Keratinocyte (primary cell): Measurements from ENCODE around the gene GFRA4. TPM values are rescaled to one million over a fixed set of nuclear protein-coding genes. Genes with fewer than 3 reads are reported as not detected.

Experiments used
- DNase-seq: peaks from one replicate; pipeline ENCODE4 v3.0.0-alpha.2; 2011; ENCODE audit warnings: low read depth, missing footprints, low spot score
- FAIRE-seq: peaks from 2 replicates; lab custom pipeline; 2011; peaks lifted over from hg19 to GRCh38; lab: Jason Lieb, UNC
- H2AFZ ChIP-seq: 2 replicates; pipeline ENCODE4 v1.6.0; 2012; ENCODE audit warnings: low read length, control low read depth, inconsistent platforms; ENCODE audit not compliant: control insufficient read depth
- H3K27ac ChIP-seq: 2 replicates; pipeline ENCODE4 v1.5.1; 2011; ENCODE audit warnings: low read length; ENCODE audit not compliant: control insufficient read depth, insufficient read depth
- H3K27me3 ChIP-seq: 3 replicates; pipeline ENCODE4 v1.6.0; 2011; ENCODE audit warnings: low read length; ENCODE audit not compliant: control insufficient read depth, insufficient read depth; ENCODE audit errors: extremely low read depth
- H3K36me3 ChIP-seq, 2 experiments: 2 replicates in 1 of 2; 3 replicates in 1 of 2; pipeline ENCODE4 v1.5.1; 2011; ENCODE audit warnings: low read length in 2 of 2, mild to moderate bottlenecking in 1 of 2; ENCODE audit not compliant: control insufficient read depth in 2 of 2, insufficient read depth in 2 of 2; ENCODE audit errors: extremely low read depth in 1 of 2
- H3K4me1 ChIP-seq: 3 replicates; pipeline ENCODE4 v1.5.1; 2011; ENCODE audit warnings: low read length; ENCODE audit not compliant: control insufficient read depth, insufficient read depth; ENCODE audit errors: extremely low read depth
- H3K4me2 ChIP-seq: 3 replicates; pipeline ENCODE4 v1.6.0; 2011; ENCODE audit warnings: low read depth, low read length; ENCODE audit not compliant: control insufficient read depth, insufficient read depth; ENCODE audit errors: extremely low read depth
- H3K4me3 ChIP-seq, 3 experiments: fragments of 200-600 bp in 1 of 3; sonication (generic) in 1 of 3; 2 replicates in 2 of 3; 3 replicates in 1 of 3; pipeline ENCODE4 v1.5.1; 2011 to 2016; ENCODE audit warnings: low read length in 3 of 3, mild to moderate bottlenecking in 3 of 3, control low read depth in 2 of 3, inconsistent platforms in 1 of 3, low read depth in 1 of 3, mixed read lengths in 1 of 3, mixed run types in 1 of 3, moderate library complexity in 1 of 3; ENCODE audit not compliant: control insufficient read depth in 2 of 3, insufficient read depth in 2 of 3; ENCODE audit errors: extremely low read depth in 1 of 3
- H3K79me2 ChIP-seq: 2 replicates; pipeline ENCODE4 v1.6.0; 2012; ENCODE audit warnings: low read length; ENCODE audit not compliant: control insufficient read depth, insufficient read depth
- H3K9ac ChIP-seq: 3 replicates; pipeline ENCODE4 v1.6.0; 2011; ENCODE audit warnings: low read length; ENCODE audit not compliant: control insufficient read depth, insufficient read depth; ENCODE audit errors: extremely low read depth
- H3K9me1 ChIP-seq: 3 replicates; pipeline ENCODE4 v1.6.0; 2011; ENCODE audit warnings: low read length; ENCODE audit not compliant: control insufficient read depth, insufficient read depth; ENCODE audit errors: extremely low read depth
- H3K9me3 ChIP-seq: 2 replicates; pipeline ENCODE4 v1.5.1; 2012; ENCODE audit warnings: low read depth, low read length; ENCODE audit not compliant: control insufficient read depth
- H4K20me1 ChIP-seq: 3 replicates; pipeline ENCODE4 v1.6.0; 2011; ENCODE audit warnings: low read length; ENCODE audit not compliant: control insufficient read depth, insufficient read depth; ENCODE audit errors: extremely low read depth
- CTCF ChIP-seq, 3 experiments: IDR thresholded peaks in 1 of 3; conservative IDR thresholded peaks in 1 of 3; optimal IDR thresholded peaks in 1 of 3; 2 replicates in 2 of 3; 3 replicates in 1 of 3; pipeline versions ENCODE3 to v1.5.1; 2011; ENCODE audit warnings: low read length in 3 of 3, mild to moderate bottlenecking in 3 of 3, moderate library complexity in 2 of 3, control low read depth in 1 of 3, inconsistent platforms in 1 of 3; ENCODE audit not compliant: insufficient read depth in 2 of 3; ENCODE audit errors: extremely low read depth in 1 of 3
- EZH2 ChIP-seq: IDR thresholded peaks from one replicate; pipeline ENCODE4 v1.6.1; 2012; ENCODE audit warnings: inconsistent platforms, mild to moderate bottlenecking, low read length, moderate library complexity
- dilution Hi-C: fragments of 300-500 bp; cut with MboI; formaldehyde crosslinking; loops from one replicate; pipeline ENCODE4 v1.7.0; 2020; ENCODE audit warnings: low sequenced_read_pairs; ENCODE audit not compliant: extremely low pct_ligation_motif_present
- polyA plus RNA-seq, 5 experiments: library from polyadenylated mRNA; depleted of rRNA in 3 of 5; stranded (reverse) in 3 of 5; stranded (forward) in 1 of 5; unstranded in 1 of 5; fragments of >200 nt; gene quantifications; 1 replicate in 1 of 5; 2 replicates in 3 of 5; 3 replicates in 1 of 5; pipeline versions ENCODE4 v1.2.1 to v1.2.3, GENCODE V29; 2011 to 2012; ENCODE audit warnings: missing spikeins in 2 of 5, low read depth in 1 of 5, low replicate concordance in 1 of 5

GFRA4 gene
- polyA plus RNA-seq, 1 donor (not counting 4 experiments of a cell fraction or from before 2014, with no cell fraction given): not detected

- Histone ChIP-seq H3K4me1 (no peaks in the 10 kb centered on the region), H3K27ac (no peak overlapping the region), H3K27me3 (no peaks in the 10 kb centered on the region), H4K20me1 (no peaks in the 10 kb centered on the region), H3K9ac (no peak overlapping the region), H3K36me3 (peaks cover 0 to 4% of the 10 kb centered on the region in 2 experiments), H3K4me3 (no peak overlapping the region), H3K9me1 (no peaks in the 10 kb centered on the region), H2AFZ (no peak overlapping the region), H3K4me2 (no peak overlapping the region), H3K79me2 (no peaks in the 10 kb centered on the region), H3K9me3 (no peaks in the 10 kb centered on the region)
- TF ChIP-seq CTCF (optimal IDR thresholded peaks at IDR 0.05 in 1 of 3, IDR thresholded peaks at IDR 0.05 in 1 of 3, conservative IDR thresholded peaks at IDR 0.05 in 1 of 3; ENCODE audit: extremely low read depth in 1 of 3, insufficient read depth in 2 of 3, low read length in 3 of 3) (no peak), EZH2 (no peak)
- FAIRE-seq (no peak), DNase-seq (no peak)
- dilution Hi-C loops: no loop called here
Measured at GRCh38 chr20:3648951-3649350, 14.2 kb downstream of the GFRA4 start.

GRCh38 chr20:3647473-3647872, 15.7 kb downstream of the GFRA4 start:
- Histone ChIP-seq H3K9ac (no peak overlapping the region), H3K9me1 (no peaks in the 10 kb centered on the region), H3K4me2 (no peak overlapping the region), H3K4me3 (no peak overlapping the region), H2AFZ (no peak overlapping the region), H3K36me3 (peaks cover 0 to 4% of the 10 kb centered on the region in 2 experiments), H3K9me3 (no peaks in the 10 kb centered on the region), H3K27me3 (no peaks in the 10 kb centered on the region), H3K27ac (no peak overlapping the region), H3K79me2 (no peaks in the 10 kb centered on the region), H4K20me1 (no peaks in the 10 kb centered on the region), H3K4me1 (no peaks in the 10 kb centered on the region)
- dilution Hi-C loops: no loop called here
- DNase-seq (no peak), FAIRE-seq (no peak)
- TF ChIP-seq CTCF (optimal IDR thresholded peaks at IDR 0.05 in 1 of 3, IDR thresholded peaks at IDR 0.05 in 1 of 3, conservative IDR thresholded peaks at IDR 0.05 in 1 of 3; ENCODE audit: extremely low read depth in 1 of 3, insufficient read depth in 2 of 3, low read length in 3 of 3): no peak
- no peak for TF ChIP-seq EZH2
